Measurements from ENCODE around the gene RIOX2. TPM values are rescaled to one million over a fixed set of nuclear protein-coding genes. Genes with fewer than 3 reads are reported as not detected.

The RIOX2 gene
- total and polyA plus RNA-seq, 2 of the 13 experiments (the other 11 are each of a cell fraction or from before 2014, with no cell fraction given), result 19.9 to 43.3 TPM

DNA sequence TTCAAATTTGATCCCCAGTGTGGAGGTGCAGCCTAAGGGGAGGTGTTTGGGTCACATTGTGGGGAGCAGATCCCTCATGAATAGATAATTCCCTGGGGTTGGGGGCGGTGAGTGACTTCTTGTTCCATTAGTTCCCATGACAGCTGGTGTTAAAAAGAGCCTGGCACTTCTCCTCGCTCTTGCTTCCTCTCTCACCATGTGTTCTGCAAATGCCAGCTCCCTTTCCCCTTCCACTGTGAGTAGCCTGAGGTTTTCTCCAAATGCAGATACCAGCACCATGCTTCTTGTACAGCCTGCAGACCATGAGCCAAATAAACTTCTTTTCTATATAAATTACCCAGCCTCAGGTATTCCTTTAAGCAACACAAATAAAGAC is 23.1 kb downstream of the RIOX2 start:
- no peak overlapping the region for H3K4me3 ChIP-seq (replicated peaks in 1 of 3; ENCODE audit: insufficient read depth in 1 of 3, low read depth in 2 of 3, low read length in 3 of 3)
- in situ Hi-C loops (cut with HindIII; ENCODE audit: extremely low pct_ligation_motif_present, low pct_unique_long_range_greater_than_20kb) (no loop called here), intact Hi-C loops (cut with micrococcal nuclease; ENCODE audit: unreplicated experiment) (no loop called here)
- ChIA-PET POLR2A (no interaction called here), CTCF (ENCODE audit: low intra/inter-chr PET ratio, low total read pairs) (no interaction called here)
- H2AFZ ChIP-seq (ENCODE audit: low read length), result no peak overlapping the region
- no peaks in the 10 kb centered on the region for H3K9me3 ChIP-seq (ENCODE audit: low read length)
- WGBS (ENCODE audit: low lambda C conversion rate), result 97% methylated on average over 2 of the region's 2 CpGs
- no peak for FAIRE-seq
- H3K79me2 ChIP-seq (ENCODE audit: insufficient read depth, low read length), result no peaks in the 10 kb centered on the region
- no TSS peak for BruUV-seq (replicated peaks)
- H4K20me1 ChIP-seq (ENCODE audit: insufficient read depth, low read length), result no peaks in the 10 kb centered on the region
- H3K4me2 ChIP-seq (ENCODE audit: low read depth, low read length), result no peak overlapping the region
- H3K27ac ChIP-seq (ENCODE audit: extremely low read length, insufficient read depth, low read length), result no peak overlapping the region
- no peaks in the 10 kb centered on the region for H3K27me3 ChIP-seq (ENCODE audit: control insufficient read depth in 1 of 2, insufficient read depth in 2 of 2, low read length in 2 of 2)
- TF ChIP-seq, protein P1, sequence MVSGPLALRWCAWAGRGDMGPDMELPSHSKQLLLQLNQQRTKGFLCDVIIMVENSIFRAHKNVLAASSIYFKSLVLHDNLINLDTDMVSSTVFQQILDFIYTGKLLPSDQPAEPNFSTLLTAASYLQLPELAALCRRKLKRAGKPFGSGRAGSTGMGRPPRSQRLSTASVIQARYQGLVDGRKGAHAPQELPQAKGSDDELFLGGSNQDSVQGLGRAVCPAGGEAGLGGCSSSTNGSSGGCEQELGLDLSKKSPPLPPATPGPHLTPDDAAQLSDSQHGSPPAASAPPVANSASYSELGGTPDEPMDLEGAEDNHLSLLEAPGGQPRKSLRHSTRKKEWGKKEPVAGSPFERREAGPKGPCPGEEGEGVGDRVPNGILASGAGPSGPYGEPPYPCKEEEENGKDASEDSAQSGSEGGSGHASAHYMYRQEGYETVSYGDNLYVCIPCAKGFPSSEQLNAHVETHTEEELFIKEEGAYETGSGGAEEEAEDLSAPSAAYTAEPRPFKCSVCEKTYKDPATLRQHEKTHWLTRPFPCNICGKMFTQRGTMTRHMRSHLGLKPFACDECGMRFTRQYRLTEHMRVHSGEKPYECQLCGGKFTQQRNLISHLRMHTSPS (CRISPR knock-in tag; IDR thresholded peaks at IDR 0.05; ENCODE audit: low read depth), result no peak
- TF ChIP-seq CREM (IDR thresholded peaks at IDR 0.05) (no peak), CREM (CRISPR knock-in tag; IDR thresholded peaks at IDR 0.05) (no peak), PAWR (CRISPR knock-in tag; IDR thresholded peaks at IDR 0.05; ENCODE audit: borderline replicate concordance) (no peak), ZNF224 (CRISPR knock-in tag; IDR thresholded peaks at IDR 0.05) (no peak)
- TF ChIP-seq, protein P2, sequence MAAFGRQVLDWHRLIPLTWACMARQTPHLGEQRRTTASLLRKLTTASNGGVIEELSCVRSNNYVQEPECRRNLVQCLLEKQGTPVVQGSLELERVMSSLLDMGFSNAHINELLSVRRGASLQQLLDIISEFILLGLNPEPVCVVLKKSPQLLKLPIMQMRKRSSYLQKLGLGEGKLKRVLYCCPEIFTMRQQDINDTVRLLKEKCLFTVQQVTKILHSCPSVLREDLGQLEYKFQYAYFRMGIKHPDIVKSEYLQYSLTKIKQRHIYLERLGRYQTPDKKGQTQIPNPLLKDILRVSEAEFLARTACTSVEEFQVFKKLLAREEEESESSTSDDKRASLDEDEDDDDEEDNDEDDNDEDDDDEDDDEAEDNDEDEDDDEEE (CRISPR knock-in tag; IDR thresholded peaks at IDR 0.05), result no peak
- H3K9ac ChIP-seq (ENCODE audit: insufficient read depth, low read depth, low read length), result no peak overlapping the region
- no peak for DNase-seq (ENCODE audit: low spot score)
- peaks cover 31 to 86% of the 10 kb centered on the region in 2 experiments for H3K36me3 ChIP-seq (replicated peaks in 1 of 2; ENCODE audit: control insufficient read depth in 1 of 2, insufficient read depth in 2 of 2, low read length in 2 of 2)
- no peaks in the 10 kb centered on the region for H3K4me1 ChIP-seq (ENCODE audit: insufficient read depth, low read length)
- no peak for ATAC-seq

Data from HepG2 (cell line).